ENCODE results near the gene KIAA1671.
"Not testable (repeated sequence)": the region's sequence is repeated elsewhere in the genome, so short reads cannot be mapped to it uniquely, and the experiment has no call there.

KIAA1671 gene

GRCh38 chr22:25201557-25202273 lies 249.2 kb downstream of the KIAA1671 start:
- no peak overlapping the region for H2AFZ ChIP-seq (ENCODE audit: insufficient read depth, low read length, poor library complexity)
- peaks cover 2% of the 10 kb centered on the region for H3K9me3 ChIP-seq (ENCODE audit: insufficient read depth, low read depth, low read length)
- no peak overlapping the region for H2BK5ac ChIP-seq (ENCODE audit: low read depth, low read length, poor library complexity)
- no peak overlapping the region for H3K9ac ChIP-seq (ENCODE audit: low read length)
- no peak overlapping the region for H2AK5ac ChIP-seq (ENCODE audit: low read length)
- H2BK120ac ChIP-seq (ENCODE audit: insufficient read depth, low read length, poor library complexity) = no peak overlapping the region
- H4K12ac ChIP-seq (ENCODE audit: low read depth, low read length) = no peak overlapping the region
- H3K4me1 ChIP-seq (ENCODE audit: control insufficient read depth in 1 of 2, insufficient read depth in 2 of 2, low read length in 2 of 2) = no peaks in the 10 kb centered on the region
- no peak overlapping the region for H3K4me3 ChIP-seq (ENCODE audit: low read depth, low read length)
- no peak overlapping the region for H4K91ac ChIP-seq (ENCODE audit: low read depth, low read length)
- no peak overlapping the region for H2BK12ac ChIP-seq (ENCODE audit: low read length)
- no peak overlapping the region for H3K18ac ChIP-seq (ENCODE audit: low read length)
- no peak for DNase-seq
- H3K27ac ChIP-seq (ENCODE audit: low read depth, low read length) = no peak overlapping the region
- no peak overlapping the region for H3K4me2 ChIP-seq (ENCODE audit: low read length)
- H3K14ac ChIP-seq (ENCODE audit: low read length) = no peak overlapping the region
- H3K4ac ChIP-seq (ENCODE audit: low read depth, low read length) = no peak overlapping the region
- no peaks in the 10 kb centered on the region for H3K27me3 ChIP-seq (ENCODE audit: insufficient read depth, low read length)
- H3K79me1 ChIP-seq (ENCODE audit: low read length) = no peaks in the 10 kb centered on the region
- no peak overlapping the region for H4K8ac ChIP-seq (ENCODE audit: low read depth, low read length)
- H3K23ac ChIP-seq (ENCODE audit: low read length) = no peak overlapping the region
- no CpG with 5 or more reads among the region's 10 CpGs for WGBS (ENCODE audit: extremely low coverage, insufficient coverage, insufficient read length)
- peaks cover 7 to 11% of the 10 kb centered on the region in 2 experiments for H3K36me3 ChIP-seq (ENCODE audit: control insufficient read depth in 1 of 2, insufficient read depth in 2 of 2, low read length in 2 of 2)
- H3K79me2 ChIP-seq (ENCODE audit: control insufficient read depth, insufficient read depth, low read length, poor library complexity) = no peaks in the 10 kb centered on the region

GRCh38 chr22:25202290-25202921 lies 249.9 kb downstream of the KIAA1671 start:
- Histone ChIP-seq H3K4me3 (ENCODE audit: low read depth, low read length) (no peak overlapping the region), H4K91ac (ENCODE audit: low read depth, low read length) (no peak overlapping the region), H3K27me3 (ENCODE audit: insufficient read depth, low read length) (no peaks in the 10 kb centered on the region), H4K8ac (ENCODE audit: low read depth, low read length) (no peak overlapping the region), H3K27ac (ENCODE audit: low read depth, low read length) (no peak overlapping the region), H3K4me1 (ENCODE audit: control insufficient read depth in 1 of 2, insufficient read depth in 2 of 2, low read length in 2 of 2) (no peaks in the 10 kb centered on the region), H3K79me1 (ENCODE audit: low read length) (no peaks in the 10 kb centered on the region), H2BK5ac (ENCODE audit: low read depth, low read length, poor library complexity) (no peak overlapping the region), H4K12ac (ENCODE audit: low read depth, low read length) (no peak overlapping the region), H2AK5ac (ENCODE audit: low read length) (no peak overlapping the region), H2AFZ (ENCODE audit: insufficient read depth, low read length, poor library complexity) (no peak overlapping the region), H3K36me3 (ENCODE audit: control insufficient read depth in 1 of 2, insufficient read depth in 2 of 2, low read length in 2 of 2) (peaks cover 5 to 9% of the 10 kb centered on the region in 2 experiments), H3K4me2 (ENCODE audit: low read length) (no peak overlapping the region), H3K9ac (ENCODE audit: low read length) (no peak overlapping the region), H2BK12ac (ENCODE audit: low read length) (no peak overlapping the region), H3K79me2 (ENCODE audit: control insufficient read depth, insufficient read depth, low read length, poor library complexity) (no peaks in the 10 kb centered on the region), H2BK120ac (ENCODE audit: insufficient read depth, low read length, poor library complexity) (no peak overlapping the region), H3K9me3 (ENCODE audit: insufficient read depth, low read depth, low read length) (peaks cover 2% of the 10 kb centered on the region), H3K14ac (ENCODE audit: low read length) (no peak overlapping the region), H3K23ac (ENCODE audit: low read length) (no peak overlapping the region), H3K18ac (ENCODE audit: low read length) (no peak overlapping the region), H3K4ac (ENCODE audit: low read depth, low read length) (no peak overlapping the region)
- DNase-seq = peak; percentile 55 to 81
- WGBS (ENCODE audit: extremely low coverage, insufficient coverage, insufficient read length) = no CpG with 5 or more reads among the region's 15 CpGs

GRCh38 chr22:25203082-25203481 lies 250.6 kb downstream of the KIAA1671 start:
- Histone ChIP-seq H2BK120ac (ENCODE audit: insufficient read depth, low read length, poor library complexity) (no peak overlapping the region), H3K4me3 (ENCODE audit: low read depth, low read length) (no peak overlapping the region), H3K27me3 (ENCODE audit: insufficient read depth, low read length) (no peaks in the 10 kb centered on the region), H4K12ac (ENCODE audit: low read depth, low read length) (no peak overlapping the region), H4K8ac (ENCODE audit: low read depth, low read length) (no peak overlapping the region), H3K18ac (ENCODE audit: low read length) (no peak overlapping the region), H3K9ac (ENCODE audit: low read length) (no peak overlapping the region), H3K9me3 (ENCODE audit: insufficient read depth, low read depth, low read length) (peaks cover 2% of the 10 kb centered on the region), H2BK12ac (ENCODE audit: low read length) (no peak overlapping the region), H2BK5ac (ENCODE audit: low read depth, low read length, poor library complexity) (no peak overlapping the region), H3K79me2 (ENCODE audit: control insufficient read depth, insufficient read depth, low read length, poor library complexity) (no peaks in the 10 kb centered on the region), H3K27ac (ENCODE audit: low read depth, low read length) (no peak overlapping the region), H4K91ac (ENCODE audit: low read depth, low read length) (no peak overlapping the region), H3K14ac (ENCODE audit: low read length) (no peak overlapping the region), H3K23ac (ENCODE audit: low read length) (no peak overlapping the region), H2AFZ (ENCODE audit: insufficient read depth, low read length, poor library complexity) (no peak overlapping the region), H3K36me3 (ENCODE audit: control insufficient read depth in 1 of 2, insufficient read depth in 2 of 2, low read length in 2 of 2) (peaks cover 4 to 6% of the 10 kb centered on the region in 2 experiments), H3K4me2 (ENCODE audit: low read length) (no peak overlapping the region), H3K4ac (ENCODE audit: low read depth, low read length) (no peak overlapping the region), H3K79me1 (ENCODE audit: low read length) (no peaks in the 10 kb centered on the region), H3K4me1 (ENCODE audit: control insufficient read depth in 1 of 2, insufficient read depth in 2 of 2, low read length in 2 of 2) (no peaks in the 10 kb centered on the region), H2AK5ac (ENCODE audit: low read length) (no peak overlapping the region)
- no peak for DNase-seq
- no CpG with 5 or more reads among the region's 4 CpGs for WGBS (ENCODE audit: extremely low coverage, insufficient coverage, insufficient read length)

- not testable (repeated sequence) for H3K36me3 ChIP-seq (ENCODE audit: control insufficient read depth in 1 of 2, insufficient read depth in 2 of 2, low read length in 2 of 2); H2AK5ac ChIP-seq (ENCODE audit: low read length); H3K4me2 ChIP-seq (ENCODE audit: low read length); H3K27me3 ChIP-seq (ENCODE audit: insufficient read depth, low read length); H3K9me3 ChIP-seq (ENCODE audit: insufficient read depth, low read depth, low read length); H2BK12ac ChIP-seq (ENCODE audit: low read length); H2AFZ ChIP-seq (ENCODE audit: insufficient read depth, low read length, poor library complexity); H3K4me3 ChIP-seq (ENCODE audit: low read depth, low read length); H2BK120ac ChIP-seq (ENCODE audit: insufficient read depth, low read length, poor library complexity); H3K23ac ChIP-seq (ENCODE audit: low read length); H4K12ac ChIP-seq (ENCODE audit: low read depth, low read length); H3K79me2 ChIP-seq (ENCODE audit: control insufficient read depth, insufficient read depth, low read length, poor library complexity); H3K4me1 ChIP-seq (ENCODE audit: control insufficient read depth in 1 of 2, insufficient read depth in 2 of 2, low read length in 2 of 2); H3K14ac ChIP-seq (ENCODE audit: low read length); H3K18ac ChIP-seq (ENCODE audit: low read length); H4K8ac ChIP-seq (ENCODE audit: low read depth, low read length); H4K91ac ChIP-seq (ENCODE audit: low read depth, low read length); H3K79me1 ChIP-seq (ENCODE audit: low read length); H3K27ac ChIP-seq (ENCODE audit: low read depth, low read length); H3K4ac ChIP-seq (ENCODE audit: low read depth, low read length); H3K9ac ChIP-seq (ENCODE audit: low read length); H2BK5ac ChIP-seq (ENCODE audit: low read depth, low read length, poor library complexity); DNase-seq
- WGBS (ENCODE audit: extremely low coverage, insufficient coverage, insufficient read length) = no CpG with 5 or more reads among the region's 7 CpGs
Observed at GRCh38 chr22:25204547-25204946, 252.0 kb downstream of the KIAA1671 start.
